Neural cell (in vitro differentiated cells): ENCODE results near the gene PRR5. TPM values are rescaled to one million over a fixed set of nuclear protein-coding genes. Genes with fewer than 3 reads are reported as not detected.

Experiments used
- H2AFZ ChIP-seq: fragments of 200-600, 300-800 bp; sonication (generic), shearing (Covaris generic); 2 replicates; pipeline ENCODE4 v1.6.0; 2014; ENCODE audit warnings: low read depth, mild to moderate bottlenecking, antibody characterized with exemption, low read length, moderate library complexity
- H3F3A ChIP-seq: fragments of 200-600 bp; shearing (Covaris generic); 2 replicates; pipeline ENCODE4 v1.6.1; 2016; ENCODE audit warnings: mild to moderate bottlenecking, moderate library complexity, mixed read lengths, antibody characterized with exemption, low read length; ENCODE audit not compliant: insufficient read depth, poor library complexity, severe bottlenecking
- H3K27ac ChIP-seq: fragments of 200-600, 300-800 bp; sonication (generic), shearing (Covaris generic); 2 replicates; pipeline ENCODE4 v1.5.1; 2014; ENCODE audit warnings: mild to moderate bottlenecking, low read length, moderate library complexity
- H3K27me3 ChIP-seq: fragments of 300-800, 200-600 bp; sonication (generic), shearing (Covaris generic); 2 replicates; pipeline ENCODE4 v1.6.0; 2014; ENCODE audit warnings: mild to moderate bottlenecking, low read depth, low read length, moderate library complexity; ENCODE audit not compliant: insufficient read depth
- H3K36me3 ChIP-seq: fragments of 300-800, 200-600 bp; sonication (generic), shearing (Covaris generic); 2 replicates; pipeline ENCODE4 v1.5.1; 2014; ENCODE audit warnings: mild to moderate bottlenecking, antibody characterized with exemption, low read length, moderate library complexity; ENCODE audit not compliant: insufficient read depth
- H3K4me2 ChIP-seq: fragments of 300-800, 200-600 bp; sonication (generic), shearing (Covaris generic); 2 replicates; pipeline ENCODE4 v1.6.0; 2014; ENCODE audit warnings: mild to moderate bottlenecking, low read length
- H3K4me3 ChIP-seq: fragments of 300-800, 200-600 bp; sonication (generic), shearing (Covaris generic); 2 replicates; pipeline ENCODE4 v1.5.1; 2014; ENCODE audit warnings: mild to moderate bottlenecking, low read length, moderate library complexity
- H3K79me2 ChIP-seq: fragments of 200-600 bp; shearing (Covaris generic); replicated peaks from 2 replicates; pipeline ENCODE4 v1.6.0; 2014; ENCODE audit warnings: mild to moderate bottlenecking, low read length, moderate library complexity; ENCODE audit not compliant: insufficient read depth
- H3K9ac ChIP-seq: fragments of 300-800, 200-600 bp; sonication (generic), shearing (Covaris generic); 2 replicates; pipeline ENCODE4 v1.6.1; 2016; ENCODE audit warnings: mild to moderate bottlenecking, low read length, mixed read lengths
- H3K9me2 ChIP-seq: fragments of 200-600 bp; shearing (Covaris generic); 2 replicates; pipeline ENCODE4 v1.6.1; 2016; ENCODE audit warnings: mild to moderate bottlenecking, low read length, mixed read lengths; ENCODE audit not compliant: insufficient read depth
- H3K9me3 ChIP-seq: fragments of 200-600, 300-800 bp; sonication (generic), shearing (Covaris generic); 2 replicates; pipeline ENCODE4 v1.6.1; 2016; ENCODE audit warnings: mild to moderate bottlenecking, mixed run types, low read length, moderate library complexity, mixed read lengths
- H4K20me1 ChIP-seq: fragments of 200-600 bp; shearing (Covaris generic); 2 replicates; pipeline ENCODE4 v1.6.1; 2016; ENCODE audit warnings: mild to moderate bottlenecking, mixed run types; ENCODE audit not compliant: insufficient read depth
- EZH2 ChIP-seq: fragments of 200-600, 300-800 bp; shearing (Covaris generic), sonication (generic); IDR thresholded peaks from 2 replicates; pipeline ENCODE4 v1.6.1; 2014; ENCODE audit warnings: antibody characterized with exemption, low read length, borderline replicate concordance, mild to moderate bottlenecking; ENCODE audit not compliant: insufficient read depth, poor library complexity, severe bottlenecking
- MXI1 ChIP-seq: fragments of 450-650 bp; conservative IDR thresholded peaks from 2 replicates; pipeline ENCODE4 v1.6.1; 2014; ENCODE audit warnings: antibody characterized with exemption, mild to moderate bottlenecking; ENCODE audit not compliant: poor library complexity, severe bottlenecking
- POLR2AphosphoS5 ChIP-seq: IDR thresholded peaks from 2 replicates; pipeline ENCODE4 v1.6.1; 2012
- RAD21 ChIP-seq: fragments of 450-650 bp; conservative IDR thresholded peaks from 2 replicates; pipeline ENCODE4 v1.6.1; 2014; ENCODE audit warnings: antibody characterized with exemption, mild to moderate bottlenecking, moderate library complexity
- SMC3 ChIP-seq: fragments of 450-650 bp; conservative IDR thresholded peaks from 2 replicates; pipeline ENCODE4 v1.6.1; 2014; ENCODE audit warnings: antibody characterized with exemption, mild to moderate bottlenecking, moderate library complexity; ENCODE audit not compliant: poor library complexity
- TAF1 ChIP-seq: IDR thresholded peaks from 2 replicates; pipeline ENCODE4 v1.6.1; 2012; ENCODE audit warnings: low read depth
- polyA plus RNA-seq: library from polyadenylated mRNA; depleted of rRNA; stranded (reverse); fragments of >200 nt; gene quantifications from 2 replicates; pipeline ENCODE4 v1.2.3, GENCODE V29; 2014
- TF ChIP-seq, protein P1 (sequence below): fragments of 450-650 bp; IDR thresholded peaks from 2 replicates; pipeline ENCODE4 v1.5.1; 2014; ENCODE audit warnings: antibody characterized with exemption, mild to moderate bottlenecking, moderate library complexity; ENCODE audit not compliant: poor library complexity, severe bottlenecking
- TF ChIP-seq, protein P2 (sequence below): IDR thresholded peaks from 2 replicates; pipeline ENCODE4 v1.6.1; 2012; ENCODE audit warnings: borderline replicate concordance

The PRR5 gene
- polyA plus RNA-seq, 1 donor from 2014 or later = 16.2 TPM

DNA sequence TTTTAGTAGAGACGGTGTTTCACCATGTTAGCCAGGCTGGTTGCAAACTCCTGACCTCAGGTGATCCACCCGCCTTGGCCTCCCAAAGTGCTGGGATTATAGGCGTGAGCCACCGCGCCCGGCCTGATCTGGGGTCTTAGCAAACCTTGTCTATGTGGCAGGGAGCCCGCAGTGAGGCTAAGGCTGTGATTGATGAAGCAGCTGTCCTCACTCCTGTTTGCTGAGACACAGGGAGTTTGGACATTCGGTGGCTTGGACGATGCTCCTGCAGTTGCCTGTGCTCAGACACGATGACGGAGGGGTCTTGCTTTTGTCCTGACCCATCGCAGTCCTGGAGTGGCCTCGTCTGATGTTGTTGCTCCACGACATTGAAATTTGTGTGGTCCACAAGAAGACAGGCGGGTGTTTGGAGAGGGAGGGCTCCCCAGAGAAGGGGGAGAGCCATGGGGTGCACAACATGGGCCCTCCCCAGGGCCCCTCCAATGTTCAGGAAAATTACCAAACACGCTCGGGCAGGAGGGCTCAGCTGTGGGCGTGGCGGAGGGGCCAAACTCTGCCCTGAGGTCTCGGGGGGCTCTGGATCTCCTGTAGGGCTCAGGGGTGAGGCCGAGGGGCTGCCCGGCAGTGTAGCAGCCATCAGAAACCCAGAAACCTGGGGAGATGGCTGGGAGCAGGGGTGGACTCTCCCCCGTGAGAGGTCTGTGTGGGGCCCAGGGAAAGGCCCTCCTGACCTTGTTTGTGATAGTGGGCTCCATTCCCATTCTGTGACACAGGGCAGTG is 41.8 kb upstream of the PRR5 start (continued):
- TF ChIP-seq, protein P1, sequence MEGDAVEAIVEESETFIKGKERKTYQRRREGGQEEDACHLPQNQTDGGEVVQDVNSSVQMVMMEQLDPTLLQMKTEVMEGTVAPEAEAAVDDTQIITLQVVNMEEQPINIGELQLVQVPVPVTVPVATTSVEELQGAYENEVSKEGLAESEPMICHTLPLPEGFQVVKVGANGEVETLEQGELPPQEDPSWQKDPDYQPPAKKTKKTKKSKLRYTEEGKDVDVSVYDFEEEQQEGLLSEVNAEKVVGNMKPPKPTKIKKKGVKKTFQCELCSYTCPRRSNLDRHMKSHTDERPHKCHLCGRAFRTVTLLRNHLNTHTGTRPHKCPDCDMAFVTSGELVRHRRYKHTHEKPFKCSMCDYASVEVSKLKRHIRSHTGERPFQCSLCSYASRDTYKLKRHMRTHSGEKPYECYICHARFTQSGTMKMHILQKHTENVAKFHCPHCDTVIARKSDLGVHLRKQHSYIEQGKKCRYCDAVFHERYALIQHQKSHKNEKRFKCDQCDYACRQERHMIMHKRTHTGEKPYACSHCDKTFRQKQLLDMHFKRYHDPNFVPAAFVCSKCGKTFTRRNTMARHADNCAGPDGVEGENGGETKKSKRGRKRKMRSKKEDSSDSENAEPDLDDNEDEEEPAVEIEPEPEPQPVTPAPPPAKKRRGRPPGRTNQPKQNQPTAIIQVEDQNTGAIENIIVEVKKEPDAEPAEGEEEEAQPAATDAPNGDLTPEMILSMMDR = no peak
- no peak for TF ChIP-seq POLR2AphosphoS5

DNA sequence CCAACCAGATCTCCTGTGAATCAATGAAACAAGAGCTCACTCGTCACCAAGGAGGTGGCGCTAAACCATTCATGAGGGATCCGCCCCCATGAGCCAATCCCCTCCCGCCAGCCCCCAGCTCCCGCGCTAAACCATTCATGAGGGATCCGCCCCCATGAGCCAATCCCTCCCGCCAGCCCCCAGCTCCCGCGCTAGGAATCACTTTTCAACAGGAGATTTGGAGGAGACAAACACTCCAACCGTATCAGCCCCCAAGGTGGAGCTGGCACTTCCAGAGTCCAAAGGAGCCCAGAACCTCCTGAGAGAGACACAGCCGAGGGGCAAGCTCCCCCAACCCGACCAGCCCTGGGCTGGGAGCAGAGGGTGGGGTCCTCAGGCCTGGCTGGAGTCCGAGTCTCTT is 40.9 kb upstream of the PRR5 start:
- H3K9ac ChIP-seq = no peak overlapping the region
- no peaks in the 10 kb centered on the region for H4K20me1 ChIP-seq
- no peaks in the 10 kb centered on the region for H3F3A ChIP-seq
- no peaks in the 10 kb centered on the region for H3K9me2 ChIP-seq
- no peaks in the 10 kb centered on the region for H3K9me3 ChIP-seq
- no peaks in the 10 kb centered on the region for H3K79me2 ChIP-seq
- no peak overlapping the region for H3K4me3 ChIP-seq
- no peak overlapping the region for H3K4me2 ChIP-seq
- TF ChIP-seq, protein P2, sequence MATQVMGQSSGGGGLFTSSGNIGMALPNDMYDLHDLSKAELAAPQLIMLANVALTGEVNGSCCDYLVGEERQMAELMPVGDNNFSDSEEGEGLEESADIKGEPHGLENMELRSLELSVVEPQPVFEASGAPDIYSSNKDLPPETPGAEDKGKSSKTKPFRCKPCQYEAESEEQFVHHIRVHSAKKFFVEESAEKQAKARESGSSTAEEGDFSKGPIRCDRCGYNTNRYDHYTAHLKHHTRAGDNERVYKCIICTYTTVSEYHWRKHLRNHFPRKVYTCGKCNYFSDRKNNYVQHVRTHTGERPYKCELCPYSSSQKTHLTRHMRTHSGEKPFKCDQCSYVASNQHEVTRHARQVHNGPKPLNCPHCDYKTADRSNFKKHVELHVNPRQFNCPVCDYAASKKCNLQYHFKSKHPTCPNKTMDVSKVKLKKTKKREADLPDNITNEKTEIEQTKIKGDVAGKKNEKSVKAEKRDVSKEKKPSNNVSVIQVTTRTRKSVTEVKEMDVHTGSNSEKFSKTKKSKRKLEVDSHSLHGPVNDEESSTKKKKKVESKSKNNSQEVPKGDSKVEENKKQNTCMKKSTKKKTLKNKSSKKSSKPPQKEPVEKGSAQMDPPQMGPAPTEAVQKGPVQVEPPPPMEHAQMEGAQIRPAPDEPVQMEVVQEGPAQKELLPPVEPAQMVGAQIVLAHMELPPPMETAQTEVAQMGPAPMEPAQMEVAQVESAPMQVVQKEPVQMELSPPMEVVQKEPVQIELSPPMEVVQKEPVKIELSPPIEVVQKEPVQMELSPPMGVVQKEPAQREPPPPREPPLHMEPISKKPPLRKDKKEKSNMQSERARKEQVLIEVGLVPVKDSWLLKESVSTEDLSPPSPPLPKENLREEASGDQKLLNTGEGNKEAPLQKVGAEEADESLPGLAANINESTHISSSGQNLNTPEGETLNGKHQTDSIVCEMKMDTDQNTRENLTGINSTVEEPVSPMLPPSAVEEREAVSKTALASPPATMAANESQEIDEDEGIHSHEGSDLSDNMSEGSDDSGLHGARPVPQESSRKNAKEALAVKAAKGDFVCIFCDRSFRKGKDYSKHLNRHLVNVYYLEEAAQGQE = no peak
- no peak for TF ChIP-seq POLR2AphosphoS5
- TF ChIP-seq, protein P1 = no peak
- no peak for TF ChIP-seq SMC3
- TF ChIP-seq MXI1 = no peak
- TF ChIP-seq EZH2 = no peak
- TF ChIP-seq TAF1 = no peak
- TF ChIP-seq RAD21 = no peak
- no peaks in the 10 kb centered on the region for H3K36me3 ChIP-seq
- H3K27ac ChIP-seq = no peak overlapping the region
- no peaks in the 10 kb centered on the region for H3K27me3 ChIP-seq
- H2AFZ ChIP-seq = no peak overlapping the region
